Keratinocyte (primary cell): Measurements from ENCODE around the gene MYH9. TPM values are rescaled to one million over a fixed set of nuclear protein-coding genes. Genes with fewer than 3 reads are reported as not detected.

ENCODE experiments used
- DNase-seq: peaks from one replicate; pipeline ENCODE4 v3.0.0-alpha.2; 2011; ENCODE audit warnings: low read depth, missing footprints, low spot score
- FAIRE-seq: peaks from 2 replicates; lab custom pipeline; 2011; peaks lifted over from hg19 to GRCh38; lab: Jason Lieb, UNC
- H2AFZ ChIP-seq: 2 replicates; pipeline ENCODE4 v1.6.0; 2012; ENCODE audit warnings: low read length, control low read depth, inconsistent platforms; ENCODE audit not compliant: control insufficient read depth
- H3K27ac ChIP-seq: 2 replicates; pipeline ENCODE4 v1.5.1; 2011; ENCODE audit warnings: low read length; ENCODE audit not compliant: control insufficient read depth, insufficient read depth
- H3K27me3 ChIP-seq: 3 replicates; pipeline ENCODE4 v1.6.0; 2011; ENCODE audit warnings: low read length; ENCODE audit not compliant: control insufficient read depth, insufficient read depth; ENCODE audit errors: extremely low read depth
- H3K36me3 ChIP-seq, 2 experiments: 2 replicates in 1 of 2; 3 replicates in 1 of 2; pipeline ENCODE4 v1.5.1; 2011; ENCODE audit warnings: low read length in 2 of 2, mild to moderate bottlenecking in 1 of 2; ENCODE audit not compliant: control insufficient read depth in 2 of 2, insufficient read depth in 2 of 2; ENCODE audit errors: extremely low read depth in 1 of 2
- H3K4me1 ChIP-seq: 3 replicates; pipeline ENCODE4 v1.5.1; 2011; ENCODE audit warnings: low read length; ENCODE audit not compliant: control insufficient read depth, insufficient read depth; ENCODE audit errors: extremely low read depth
- H3K4me2 ChIP-seq: 3 replicates; pipeline ENCODE4 v1.6.0; 2011; ENCODE audit warnings: low read depth, low read length; ENCODE audit not compliant: control insufficient read depth, insufficient read depth; ENCODE audit errors: extremely low read depth
- H3K4me3 ChIP-seq, 3 experiments: fragments of 200-600 bp in 1 of 3; sonication (generic) in 1 of 3; 2 replicates in 2 of 3; 3 replicates in 1 of 3; pipeline ENCODE4 v1.5.1; 2011 to 2016; ENCODE audit warnings: low read length in 3 of 3, mild to moderate bottlenecking in 3 of 3, control low read depth in 2 of 3, inconsistent platforms in 1 of 3, low read depth in 1 of 3, mixed read lengths in 1 of 3, mixed run types in 1 of 3, moderate library complexity in 1 of 3; ENCODE audit not compliant: control insufficient read depth in 2 of 3, insufficient read depth in 2 of 3; ENCODE audit errors: extremely low read depth in 1 of 3
- H3K79me2 ChIP-seq: 2 replicates; pipeline ENCODE4 v1.6.0; 2012; ENCODE audit warnings: low read length; ENCODE audit not compliant: control insufficient read depth, insufficient read depth
- H3K9ac ChIP-seq: 3 replicates; pipeline ENCODE4 v1.6.0; 2011; ENCODE audit warnings: low read length; ENCODE audit not compliant: control insufficient read depth, insufficient read depth; ENCODE audit errors: extremely low read depth
- H3K9me1 ChIP-seq: 3 replicates; pipeline ENCODE4 v1.6.0; 2011; ENCODE audit warnings: low read length; ENCODE audit not compliant: control insufficient read depth, insufficient read depth; ENCODE audit errors: extremely low read depth
- H3K9me3 ChIP-seq: 2 replicates; pipeline ENCODE4 v1.5.1; 2012; ENCODE audit warnings: low read depth, low read length; ENCODE audit not compliant: control insufficient read depth
- H4K20me1 ChIP-seq: 3 replicates; pipeline ENCODE4 v1.6.0; 2011; ENCODE audit warnings: low read length; ENCODE audit not compliant: control insufficient read depth, insufficient read depth; ENCODE audit errors: extremely low read depth
- CTCF ChIP-seq, 3 experiments: IDR thresholded peaks in 1 of 3; conservative IDR thresholded peaks in 1 of 3; optimal IDR thresholded peaks in 1 of 3; 2 replicates in 2 of 3; 3 replicates in 1 of 3; pipeline versions ENCODE3 to v1.5.1; 2011; ENCODE audit warnings: low read length in 3 of 3, mild to moderate bottlenecking in 3 of 3, moderate library complexity in 2 of 3, control low read depth in 1 of 3, inconsistent platforms in 1 of 3; ENCODE audit not compliant: insufficient read depth in 2 of 3; ENCODE audit errors: extremely low read depth in 1 of 3
- EZH2 ChIP-seq: IDR thresholded peaks from one replicate; pipeline ENCODE4 v1.6.1; 2012; ENCODE audit warnings: inconsistent platforms, mild to moderate bottlenecking, low read length, moderate library complexity
- dilution Hi-C: fragments of 300-500 bp; cut with MboI; formaldehyde crosslinking; loops from one replicate; pipeline ENCODE4 v1.7.0; 2020; ENCODE audit warnings: low sequenced_read_pairs; ENCODE audit not compliant: extremely low pct_ligation_motif_present
- polyA plus RNA-seq, 5 experiments: library from polyadenylated mRNA; depleted of rRNA in 3 of 5; stranded (reverse) in 3 of 5; stranded (forward) in 1 of 5; unstranded in 1 of 5; fragments of >200 nt; gene quantifications; 1 replicate in 1 of 5; 2 replicates in 3 of 5; 3 replicates in 1 of 5; pipeline versions ENCODE4 v1.2.1 to v1.2.3, GENCODE V29; 2011 to 2012; ENCODE audit warnings: missing spikeins in 2 of 5, low read depth in 1 of 5, low replicate concordance in 1 of 5

The MYH9 gene
- polyA plus RNA-seq, 1 donor (not counting 4 experiments of a cell fraction or from before 2014, with no cell fraction given) = 351 TPM

DNA sequence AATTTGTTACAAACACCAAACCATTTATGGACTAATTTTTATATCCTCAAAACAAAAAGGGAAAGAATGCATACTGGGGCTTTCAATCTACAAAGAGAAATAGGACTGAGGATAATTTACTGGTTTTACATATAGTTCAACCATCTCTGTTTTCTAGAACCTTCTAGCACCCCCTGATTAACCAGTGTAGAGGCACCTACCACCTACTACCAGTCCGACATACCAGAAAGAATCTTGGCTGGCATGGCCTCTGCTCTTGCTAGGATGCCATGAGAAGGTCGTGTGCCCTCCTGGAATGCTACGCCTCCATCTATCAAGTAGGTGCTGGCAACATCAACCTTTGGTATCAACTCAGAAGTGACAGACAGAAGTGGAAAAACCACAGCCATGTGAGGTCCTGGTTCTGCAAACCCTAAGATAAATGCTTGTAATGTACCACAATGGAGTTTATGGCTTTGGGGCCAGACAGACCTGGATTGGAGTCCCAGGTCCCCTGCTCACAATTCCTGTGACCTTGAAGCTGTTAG, 28.2 kb downstream of the MYH9 start:
- H3K27ac ChIP-seq = peak overlapping the region; percentile 10
- H3K4me3 ChIP-seq = no peak overlapping the region
- no peaks in the 10 kb centered on the region for H3K27me3 ChIP-seq
- H3K9me3 ChIP-seq = no peaks in the 10 kb centered on the region
- DNase-seq (no peak), FAIRE-seq (no peak)
- H3K4me1 ChIP-seq = peaks cover 89% of the 10 kb centered on the region
- H3K36me3 ChIP-seq = peaks cover 32 to 51% of the 10 kb centered on the region in 2 experiments
- H3K9ac ChIP-seq = no peak overlapping the region
- no peak overlapping the region for H2AFZ ChIP-seq
- peak overlapping the region; percentile 39 for H3K4me2 ChIP-seq
- H4K20me1 ChIP-seq = peaks cover 97% of the 10 kb centered on the region
- TF ChIP-seq EZH2 = no peak
- no peak for TF ChIP-seq CTCF (optimal IDR thresholded peaks at IDR 0.05 in 1 of 3, IDR thresholded peaks at IDR 0.05 in 1 of 3, conservative IDR thresholded peaks at IDR 0.05 in 1 of 3; ENCODE audit: extremely low read depth in 1 of 3, insufficient read depth in 2 of 3, low read length in 3 of 3)
- H3K79me2 ChIP-seq = peaks cover 98% of the 10 kb centered on the region
- H3K9me1 ChIP-seq = peaks cover 12% of the 10 kb centered on the region
- dilution Hi-C loops = no loop called here

GRCh38 chr22:36358533-36359469, 29.0 kb downstream of the MYH9 start:
- dilution Hi-C loops = no loop called here
- H4K20me1 ChIP-seq = peaks cover 95% of the 10 kb centered on the region
- no peak overlapping the region for H3K4me3 ChIP-seq
- H3K27me3 ChIP-seq = no peaks in the 10 kb centered on the region
- FAIRE-seq (no peak), DNase-seq (no peak)
- peaks cover 86% of the 10 kb centered on the region for H3K4me1 ChIP-seq
- peaks cover 97% of the 10 kb centered on the region for H3K79me2 ChIP-seq
- peaks cover 12% of the 10 kb centered on the region for H3K9me1 ChIP-seq
- H3K36me3 ChIP-seq = peaks cover 26 to 49% of the 10 kb centered on the region in 2 experiments
- no peaks in the 10 kb centered on the region for H3K9me3 ChIP-seq
- peak overlapping the region; percentile 10 for H3K27ac ChIP-seq
- TF ChIP-seq CTCF (optimal IDR thresholded peaks at IDR 0.05 in 1 of 3, IDR thresholded peaks at IDR 0.05 in 1 of 3, conservative IDR thresholded peaks at IDR 0.05 in 1 of 3; ENCODE audit: extremely low read depth in 1 of 3, insufficient read depth in 2 of 3, low read length in 3 of 3) (no peak), EZH2 (no peak)
- no peak overlapping the region for H3K9ac ChIP-seq
- H3K4me2 ChIP-seq = peak overlapping the region; percentile 39
- H2AFZ ChIP-seq = no peak overlapping the region
